Hematopoietic multipotent progenitor cell (in vitro differentiated cells): ENCODE data around the gene FAF1. TPM values are rescaled to one million over a fixed set of nuclear protein-coding genes. Genes with fewer than 3 reads are reported as not detected.
A peak's percentile ranks its signal among the peaks of the same experiment; 100 is the strongest.

ENCODE experiments used
- DNase-seq, 3 donors: peaks; one replicate each; pipeline ENCODE4 v3.0.0-alpha.2; 2011 to 2015; ENCODE audit warnings: low read depth in 2 of 3, low spot score in 2 of 3
- total RNA-seq: library from RNA; depleted of rRNA; stranded (reverse); fragments of >200 nt; gene quantifications from one replicate; pipeline ENCODE4 v1.2.3, GENCODE V29; 2012

Gene FAF1
- total RNA-seq, 1 donor = 14.0 TPM

- peak in 1 of 3 donors; percentile 36 for DNase-seq
Observed at GRCh38 chr1:50978852-50979781, 19.1 kb upstream of the FAF1 start.

- DNase-seq = peak in 1 of 3 donors; percentile 38
Observed at GRCh38 chr1:50978144-50978851, 18.2 kb upstream of the FAF1 start.

GRCh38 chr1:50977575-50978143, 17.6 kb upstream of the FAF1 start:
- no peak for DNase-seq

GRCh38 chr1:50976890-50977574, 17.0 kb upstream of the FAF1 start:
- peak in 1 of 3 donors; percentile 33 for DNase-seq

GRCh38 chr1:50976111-50976889, 16.2 kb upstream of the FAF1 start:
- DNase-seq = no peak

- no peak for DNase-seq
Observed at GRCh38 chr1:50975436-50975835, 15.4 kb upstream of the FAF1 start.

GRCh38 chr1:50974618-50974935, 14.5 kb upstream of the FAF1 start:
- no peak for DNase-seq

- DNase-seq = no peak
Observed at GRCh38 chr1:50973875-50974617, 14.0 kb upstream of the FAF1 start.

- DNase-seq = no peak
Observed at GRCh38 chr1:50973255-50973654, 13.2 kb upstream of the FAF1 start.

- DNase-seq = no peak
Observed at GRCh38 chr1:50972766-50973165, 12.7 kb upstream of the FAF1 start.

- no peak for DNase-seq
Observed at GRCh38 chr1:50971748-50972305, 11.8 kb upstream of the FAF1 start.

- no peak for DNase-seq
Observed at GRCh38 chr1:50970931-50971582, 11.0 kb upstream of the FAF1 start.

- DNase-seq = no peak
Observed at GRCh38 chr1:50970509-50970887, 10.4 kb upstream of the FAF1 start.

GRCh38 chr1:50969611-50970508, 9.8 kb upstream of the FAF1 start, which contains the start of gene CDKN2C:
Gene CDKN2C (plus strand): TSS chr1:50970245. CDS start chr1:50970369, 124 bp downstream.
- DNase-seq = peak in 2 of 3 donors; percentile 72 to 79

- peak in 1 of 3 donors; percentile 64 for DNase-seq
Observed at GRCh38 chr1:50968821-50969610, 8.9 kb upstream of the FAF1 start.

- DNase-seq = peak; percentile 63 to 88 (median 85)
Observed at GRCh38 chr1:50968158-50968820, 8.2 kb upstream of the FAF1 start.
